ENCODE results near the gene AP2B1. TPM values are rescaled to one million over a fixed set of nuclear protein-coding genes. Genes with fewer than 3 reads are reported as not detected.

AP2B1 gene
- total and polyA plus RNA-seq, 4 donors, result 8.7 to 55.6 (median 22.3) TPM

GRCh38 chr17:35740216-35740615 is 153.1 kb downstream of the AP2B1 start:
- no peak for DNase-seq (ENCODE audit: low spot score)
- Histone ChIP-seq H3K9me3 (ENCODE audit: control insufficient read depth in 4 of 4, low read length in 3 of 4) (no peaks in the 10 kb centered on the region), H3K4me1 (ENCODE audit: control insufficient read depth in 4 of 4, insufficient read depth in 4 of 4, low read length in 3 of 4) (peaks cover 2 to 9% (median 5%) of the 10 kb centered on the region in 4 donors), H3K27ac (ENCODE audit: low read depth in 1 of 2, low read length in 2 of 2) (no peak overlapping the region), H3K4me3 (ENCODE audit: low read depth in 1 of 3, low read length in 3 of 3) (no peak overlapping the region), H3K9ac (ENCODE audit: low read depth in 1 of 2, low read length in 2 of 2) (no peak overlapping the region), H3K27me3 (ENCODE audit: control insufficient read depth in 4 of 4, insufficient read depth in 4 of 4, low read length in 3 of 4) (peaks cover 0 to 5% (median 3%) of the 10 kb centered on the region in 4 donors), H3K36me3 (ENCODE audit: control insufficient read depth in 4 of 4, insufficient read depth in 3 of 4, low read depth in 1 of 4, low read length in 3 of 4) (no peaks in the 10 kb centered on the region)
- WGBS, result 88% methylated on average over 7 of the region's 7 CpGs
- TF ChIP-seq HNF4A (conservative IDR thresholded peaks at IDR 0.05) (no peak), FOXA2 (IDR thresholded peaks at IDR 0.05) (no peak), REST (IDR thresholded peaks at IDR 0.05) (no peak), TAF1 (conservative IDR thresholded peaks at IDR 0.05) (no peak), RAD21 (IDR thresholded peaks at IDR 0.05) (no peak), SP1 (IDR thresholded peaks at IDR 0.05) (no peak), YY1 (IDR thresholded peaks at IDR 0.05) (no peak), JUND (IDR thresholded peaks at IDR 0.05) (no peak), NR2F2 (IDR thresholded peaks at IDR 0.05) (no peak), CTCF (IDR thresholded peaks at IDR 0.05; ENCODE audit: low read depth, low read length, missing input control) (no peak), EGR1 (IDR thresholded peaks at IDR 0.05; ENCODE audit: low read depth in 2 of 2) (no peak), MAX (IDR thresholded peaks at IDR 0.05) (no peak), RXRA (IDR thresholded peaks at IDR 0.05) (no peak), GABPA (IDR thresholded peaks at IDR 0.05 in 1 of 2, conservative IDR thresholded peaks at IDR 0.05 in 1 of 2) (no peak), HNF4G (IDR thresholded peaks at IDR 0.05) (no peak), FOXA1 (IDR thresholded peaks at IDR 0.05) (no peak)
- TF ChIP-seq, protein P1, sequence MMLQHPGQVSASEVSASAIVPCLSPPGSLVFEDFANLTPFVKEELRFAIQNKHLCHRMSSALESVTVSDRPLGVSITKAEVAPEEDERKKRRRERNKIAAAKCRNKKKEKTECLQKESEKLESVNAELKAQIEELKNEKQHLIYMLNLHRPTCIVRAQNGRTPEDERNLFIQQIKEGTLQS (IDR thresholded peaks at IDR 0.05), result no peak
- TF ChIP-seq, protein P2, sequence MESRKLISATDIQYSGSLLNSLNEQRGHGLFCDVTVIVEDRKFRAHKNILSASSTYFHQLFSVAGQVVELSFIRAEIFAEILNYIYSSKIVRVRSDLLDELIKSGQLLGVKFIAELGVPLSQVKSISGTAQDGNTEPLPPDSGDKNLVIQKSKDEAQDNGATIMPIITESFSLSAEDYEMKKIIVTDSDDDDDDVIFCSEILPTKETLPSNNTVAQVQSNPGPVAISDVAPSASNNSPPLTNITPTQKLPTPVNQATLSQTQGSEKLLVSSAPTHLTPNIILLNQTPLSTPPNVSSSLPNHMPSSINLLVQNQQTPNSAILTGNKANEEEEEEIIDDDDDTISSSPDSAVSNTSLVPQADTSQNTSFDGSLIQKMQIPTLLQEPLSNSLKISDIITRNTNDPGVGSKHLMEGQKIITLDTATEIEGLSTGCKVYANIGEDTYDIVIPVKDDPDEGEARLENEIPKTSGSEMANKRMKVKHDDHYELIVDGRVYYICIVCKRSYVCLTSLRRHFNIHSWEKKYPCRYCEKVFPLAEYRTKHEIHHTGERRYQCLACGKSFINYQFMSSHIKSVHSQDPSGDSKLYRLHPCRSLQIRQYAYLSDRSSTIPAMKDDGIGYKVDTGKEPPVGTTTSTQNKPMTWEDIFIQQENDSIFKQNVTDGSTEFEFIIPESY (IDR thresholded peaks at IDR 0.05), result no peak

Measured in liver (tissue), 9 donors.